CD4-positive, alpha-beta memory T cell (primary cell): ENCODE data around the gene PLEKHA7. TPM values are rescaled to one million over a fixed set of nuclear protein-coding genes. Genes with fewer than 3 reads are reported as not detected.

Source experiments
- CTCF ChIA-PET: fragments of 350-600 bp; sonication (Branson Sonifier 250); formaldehyde crosslinking; loops from one replicate; lab custom pipeline; 2021; ENCODE audit warnings: inconsistent platforms; ENCODE audit not compliant: partially characterized antibody; lab: Charles Lee
- POLR2A ChIA-PET: fragments of 350-600 bp; sonication (Branson Sonifier 250); formaldehyde crosslinking; loops from one replicate; lab custom pipeline; 2021; ENCODE audit not compliant: partially characterized antibody; lab: Charles Lee
- DNase-seq, 5 donors: peaks; one replicate each; pipeline versions ENCODE4 v3.0.0 to v3.0.0-alpha.2; 2020 to 2022; ENCODE audit warnings: mixed read lengths in 1 of 5
- H3K27ac ChIP-seq: one replicate; pipeline ENCODE4 v1.7.0; 2013; ENCODE audit warnings: low read depth, low read length
- H3K27me3 ChIP-seq: 2 replicates; pipeline ENCODE4 v1.7.0; 2013; ENCODE audit warnings: mild to moderate bottlenecking, low read length, moderate library complexity; ENCODE audit not compliant: insufficient read depth
- H3K36me3 ChIP-seq: 2 replicates; pipeline ENCODE4 v1.7.0; 2013; ENCODE audit warnings: mild to moderate bottlenecking, low read length, moderate library complexity; ENCODE audit not compliant: insufficient read depth
- H3K4me1 ChIP-seq: 2 replicates; pipeline ENCODE4 v1.7.0; 2013; ENCODE audit warnings: mild to moderate bottlenecking, low read length, moderate library complexity; ENCODE audit not compliant: insufficient read depth
- H3K4me3 ChIP-seq, 2 donors: one replicate each; pipeline ENCODE4 v1.7.0; 2013; ENCODE audit warnings: low read length in 2 of 2, mild to moderate bottlenecking in 1 of 2
- H3K9me3 ChIP-seq, 2 donors: one replicate each; pipeline ENCODE4 v1.7.0; 2013; ENCODE audit warnings: low read length in 2 of 2, control low read depth in 1 of 2; ENCODE audit not compliant: control insufficient read depth in 1 of 2
- H3K27ac Mint-ChIP-seq, 7 donors: one replicate each; pipeline ENCODE4 v1.8.0; 2020 to 2021; ENCODE audit warnings: mixed read lengths in 7 of 7, mild to moderate bottlenecking in 6 of 7, inconsistent platforms in 3 of 7, moderate library complexity in 3 of 7
- H3K27me3 Mint-ChIP-seq, 2 donors: one replicate each; pipeline ENCODE4 v1.8.0; 2020 to 2021; ENCODE audit warnings: mixed read lengths in 2 of 2
- H3K36me3 Mint-ChIP-seq, 2 donors: one replicate each; pipeline ENCODE4 v1.8.0; 2020 to 2021; ENCODE audit warnings: mixed read lengths in 2 of 2, inconsistent platforms in 1 of 2, mild to moderate bottlenecking in 1 of 2
- H3K4me1 Mint-ChIP-seq, 4 donors: one replicate each; pipeline ENCODE4 v1.8.0; 2020 to 2021; ENCODE audit warnings: mixed read lengths in 4 of 4, mild to moderate bottlenecking in 1 of 4
- H3K4me3 Mint-ChIP-seq, 8 donors: one replicate each; pipeline ENCODE4 v1.8.0; 2020 to 2021; ENCODE audit warnings: mixed read lengths in 8 of 8, mild to moderate bottlenecking in 7 of 8, moderate library complexity in 6 of 8, inconsistent platforms in 3 of 8
- H3K9me3 Mint-ChIP-seq, 8 donors: one replicate each; pipeline ENCODE4 v1.8.0; 2020 to 2021; ENCODE audit warnings: mixed read lengths in 8 of 8, mild to moderate bottlenecking in 5 of 8, inconsistent platforms in 3 of 8, moderate library complexity in 1 of 8
- intact Hi-C: fragments of 100-400 bp; cut with micrococcal nuclease; formaldehyde crosslinking; loops from one replicate; pipeline ENCODE4 v1.15.1; 2023
- polyA plus RNA-seq, 2 donors: library from polyadenylated mRNA; unstranded; fragments of 300-500 nt; fragmentation: Illumina TruSeq; gene quantifications; one replicate each; pipeline ENCODE4 v1.2.3, GENCODE V29; 2021
- total RNA-seq, 2 experiments: library from RNA; stranded (reverse); gene quantifications; one replicate each; pipeline ENCODE4 v1.2.3, GENCODE V29; 2021

PLEKHA7 gene
- total and polyA plus RNA-seq, 4 experiments from 2014 or later: 1.6 to 8.3 (median 6.0) TPM

DNA sequence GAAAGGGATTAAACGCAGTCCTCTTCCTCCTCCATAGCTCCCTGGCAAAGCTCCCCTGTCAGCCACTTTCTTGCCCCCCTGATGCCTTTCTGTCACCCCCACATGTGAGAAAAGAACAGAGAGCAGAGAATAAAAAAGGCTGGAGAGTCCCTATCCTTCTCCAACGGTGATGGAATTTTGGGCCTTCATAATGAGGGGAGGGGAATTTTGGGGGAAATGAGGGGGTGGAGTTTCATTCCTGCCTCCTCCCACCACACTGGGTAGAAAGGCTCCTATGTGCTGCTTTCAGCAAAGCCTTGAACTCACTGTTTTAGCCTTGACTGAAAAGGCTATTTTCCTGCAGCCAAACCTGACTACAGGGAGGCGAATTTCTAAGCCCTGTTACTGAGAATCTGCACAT, 216.4 kb downstream of the PLEKHA7 start:
- Mint-ChIP-seq H3K27me3 (no peaks in the 10 kb centered on the region), H3K4me1 (peaks cover 3 to 36% (median 15%) of the 10 kb centered on the region in 4 donors), H3K36me3 (peaks cover 0 to 2% of the 10 kb centered on the region in 2 donors), H3K27ac (peak overlapping the region in 3 of 7 donors; percentile 30 to 70 (median 48)), H3K9me3 (no peaks in the 10 kb centered on the region), H3K4me3 (no peak overlapping the region)
- peaks cover 9% of the 10 kb centered on the region for H3K4me1 ChIP-seq
- H3K9me3 ChIP-seq: no peaks in the 10 kb centered on the region
- H3K27ac ChIP-seq: no peak overlapping the region
- no peaks in the 10 kb centered on the region for H3K36me3 ChIP-seq
- no peak for DNase-seq
- no peaks in the 10 kb centered on the region for H3K27me3 ChIP-seq
- no peak overlapping the region for H3K4me3 ChIP-seq
- intact Hi-C loops: no loop called here
- CTCF ChIA-PET: interaction anchor here (0.6 to 3.3 kb wide), 2 partner anchors 11 to 1800 kb away, joined by 3 to 25 read pairs; no protein-coding TSS in a partner anchor
- POLR2A ChIA-PET: no interaction called here

DNA sequence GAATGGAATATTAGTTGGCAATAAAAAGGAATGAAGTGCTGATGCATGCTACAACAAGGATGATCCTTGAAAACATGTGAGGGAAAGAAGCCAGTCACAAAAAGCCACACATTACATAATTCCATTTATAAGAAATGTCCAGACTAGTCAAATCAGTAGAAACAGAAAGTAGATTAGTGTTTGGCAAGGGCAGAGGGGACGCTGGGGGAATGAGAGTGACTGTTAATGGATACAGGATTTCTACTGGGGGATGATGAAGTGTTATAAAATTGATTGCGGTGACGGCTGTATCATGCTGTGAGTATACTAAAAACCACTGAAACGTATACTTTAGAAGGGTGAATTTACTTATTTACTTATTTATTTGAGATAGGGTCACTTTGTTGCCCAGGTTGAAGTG, 217.9 kb downstream of the PLEKHA7 start:
- intact Hi-C loops: no loop called here
- H3K27me3 Mint-ChIP-seq: no peaks in the 10 kb centered on the region
- ChIA-PET POLR2A (no interaction called here), CTCF (interaction anchor here (3.3 kb wide), 1 partner anchor 10 kb away, joined by 25 read pairs; no protein-coding TSS in a partner anchor)
- H3K36me3 Mint-ChIP-seq: peaks cover 0 to 3% of the 10 kb centered on the region in 2 donors
- no peak overlapping the region for H3K27ac Mint-ChIP-seq
- H3K4me3 ChIP-seq: no peak overlapping the region
- H3K4me1 Mint-ChIP-seq: peaks cover 3 to 44% (median 15%) of the 10 kb centered on the region in 4 donors
- no peaks in the 10 kb centered on the region for H3K27me3 ChIP-seq
- no peak for DNase-seq
- no peak overlapping the region for H3K27ac ChIP-seq
- no peak overlapping the region for H3K4me3 Mint-ChIP-seq
- H3K4me1 ChIP-seq: peaks cover 15% of the 10 kb centered on the region
- no peaks in the 10 kb centered on the region for H3K36me3 ChIP-seq
- H3K9me3 ChIP-seq: no peaks in the 10 kb centered on the region
- no peaks in the 10 kb centered on the region for H3K9me3 Mint-ChIP-seq

- Mint-ChIP-seq H3K27me3 (no peaks in the 10 kb centered on the region), H3K36me3 (peaks cover 3 to 4% of the 10 kb centered on the region in 2 donors), H3K9me3 (no peaks in the 10 kb centered on the region), H3K4me3 (peak overlapping the region; percentile 19 to 64 (median 53)), H3K27ac (peak overlapping the region; percentile 66 to 88 (median 80)), H3K4me1 (peaks cover 3 to 40% (median 12%) of the 10 kb centered on the region in 4 donors)
- Histone ChIP-seq H3K4me1 (peaks cover 11% of the 10 kb centered on the region), H3K4me3 (no peak overlapping the region), H3K36me3 (no peaks in the 10 kb centered on the region), H3K27me3 (no peaks in the 10 kb centered on the region), H3K27ac (no peak overlapping the region), H3K9me3 (no peaks in the 10 kb centered on the region)
- POLR2A ChIA-PET: no interaction called here
- CTCF ChIA-PET: interaction anchor here (3.3 kb wide), 1 partner anchor 10 kb away, joined by 26 read pairs; no protein-coding TSS in a partner anchor
- intact Hi-C loops: no loop called here
- peak in 3 of 5 donors; percentile 11 to 16 (median 12) for DNase-seq
Observed at GRCh38 chr11:16795146-16795545, 219.1 kb downstream of the PLEKHA7 start.

GRCh38 chr11:16794047-16794818, 220.0 kb downstream of the PLEKHA7 start:
- Histone ChIP-seq H3K27me3 (no peaks in the 10 kb centered on the region), H3K36me3 (no peaks in the 10 kb centered on the region), H3K9me3 (no peaks in the 10 kb centered on the region), H3K4me3 (no peak overlapping the region), H3K27ac (no peak overlapping the region), H3K4me1 (peaks cover 11% of the 10 kb centered on the region)
- peak overlapping the region in 3 of 8 donors; percentile 13 to 31 (median 19) for H3K4me3 Mint-ChIP-seq
- H3K27me3 Mint-ChIP-seq: no peaks in the 10 kb centered on the region
- ChIA-PET CTCF (interaction anchor here (2.0 to 3.3 kb wide), 2 partner anchors 9 to 26 kb away, joined by 6 to 26 read pairs; no protein-coding TSS in a partner anchor), POLR2A (no interaction called here)
- intact Hi-C loops: no loop called here
- H3K9me3 Mint-ChIP-seq: no peaks in the 10 kb centered on the region
- peaks cover 3 to 4% of the 10 kb centered on the region in 2 donors for H3K36me3 Mint-ChIP-seq
- DNase-seq: no peak
- peak overlapping the region in 6 of 7 donors; percentile 8 to 86 (median 80) for H3K27ac Mint-ChIP-seq
- H3K4me1 Mint-ChIP-seq: peaks cover 3 to 33% (median 12%) of the 10 kb centered on the region in 4 donors

- POLR2A ChIA-PET: no interaction called here
- Histone ChIP-seq H3K4me1 (peaks cover 11% of the 10 kb centered on the region), H3K27me3 (no peaks in the 10 kb centered on the region), H3K36me3 (no peaks in the 10 kb centered on the region), H3K9me3 (no peaks in the 10 kb centered on the region), H3K27ac (no peak overlapping the region), H3K4me3 (no peak overlapping the region)
- Mint-ChIP-seq H3K36me3 (peaks cover 3 to 4% of the 10 kb centered on the region in 2 donors), H3K4me3 (no peak overlapping the region), H3K9me3 (no peaks in the 10 kb centered on the region), H3K27me3 (no peaks in the 10 kb centered on the region), H3K4me1 (peaks cover 3 to 31% (median 12%) of the 10 kb centered on the region in 4 donors), H3K27ac (peak overlapping the region in 3 of 7 donors; percentile 7 to 44 (median 43))
- DNase-seq: no peak
- intact Hi-C loops: no loop called here
- CTCF ChIA-PET: interaction anchor here (2.0 to 3.3 kb wide), 2 partner anchors 8 to 27 kb away, joined by 6 to 26 read pairs; no protein-coding TSS in a partner anchor
Observed at GRCh38 chr11:16793511-16793910, 220.7 kb downstream of the PLEKHA7 start.

GRCh38 chr11:16793009-16793408, 221.2 kb downstream of the PLEKHA7 start:
- CTCF ChIA-PET: interaction anchor here (0.7 to 3.3 kb wide), 4 partner anchors 8 to 704 kb away, joined by 3 to 26 read pairs (median 5); no protein-coding TSS in a partner anchor
- intact Hi-C loops: no loop called here

GRCh38 chr11:16792426-16792825, 221.8 kb downstream of the PLEKHA7 start:
- Histone ChIP-seq H3K27me3 (no peaks in the 10 kb centered on the region), H3K9me3 (no peaks in the 10 kb centered on the region), H3K4me1 (peaks cover 11% of the 10 kb centered on the region), H3K36me3 (no peaks in the 10 kb centered on the region), H3K4me3 (no peak overlapping the region), H3K27ac (no peak overlapping the region)
- no peaks in the 10 kb centered on the region for H3K27me3 Mint-ChIP-seq
- no peaks in the 10 kb centered on the region for H3K9me3 Mint-ChIP-seq
- ChIA-PET CTCF (interaction anchor here (0.7 to 2.0 kb wide), 3 partner anchors 21 to 705 kb away, joined by 3 to 6 read pairs (median 4); no protein-coding TSS in a partner anchor), POLR2A (interaction anchor here (0.6 kb wide), 1 partner anchor 15 kb away, joined by 4 read pairs; no protein-coding TSS in a partner anchor)
- peak overlapping the region in 1 of 7 donors; percentile 44 for H3K27ac Mint-ChIP-seq
- H3K36me3 Mint-ChIP-seq: peaks cover 3 to 4% of the 10 kb centered on the region in 2 donors
- no peak for DNase-seq
- no peak overlapping the region for H3K4me3 Mint-ChIP-seq
- intact Hi-C loops: no loop called here
- H3K4me1 Mint-ChIP-seq: peaks cover 3 to 26% (median 13%) of the 10 kb centered on the region in 4 donors

More at GRCh38 chr11:16793009-16793408, 221.2 kb downstream of the PLEKHA7 start:
- Histone ChIP-seq H3K4me3 (no peak overlapping the region), H3K4me1 (peaks cover 11% of the 10 kb centered on the region), H3K27ac (no peak overlapping the region), H3K27me3 (no peaks in the 10 kb centered on the region), H3K9me3 (no peaks in the 10 kb centered on the region), H3K36me3 (no peaks in the 10 kb centered on the region)
- POLR2A ChIA-PET: interaction anchor here (0.6 kb wide), 1 partner anchor 15 kb away, joined by 4 read pairs; no protein-coding TSS in a partner anchor
- Mint-ChIP-seq H3K27me3 (no peaks in the 10 kb centered on the region), H3K4me1 (peaks cover 3 to 26% (median 13%) of the 10 kb centered on the region in 4 donors), H3K9me3 (no peaks in the 10 kb centered on the region), H3K4me3 (no peak overlapping the region), H3K27ac (peak overlapping the region in 2 of 7 donors; percentile 44 to 66), H3K36me3 (peaks cover 3 to 4% of the 10 kb centered on the region in 2 donors)
- DNase-seq: no peak
